ENCODE results near the gene RDH12. TPM values are rescaled to one million over a fixed set of nuclear protein-coding genes. Genes with fewer than 3 reads are reported as not detected.
"Not testable (repeated sequence)": the region's sequence is repeated elsewhere in the genome, so short reads cannot be mapped to it uniquely, and the experiment has no call there.

Gene RDH12
- total RNA-seq: under 0.01 TPM in 1 of 2 replicates, not detected in the other

- not testable (repeated sequence) for DNase-seq (ENCODE audit: low read depth in 2 of 2)
Observed at GRCh38 chr14:67701492-67701891, at the start of gene RDH12. Gene RDH12 (plus strand): TSS chr14:67701886. CDS start chr14:67722643, 20,757 bp downstream.

GRCh38 chr14:67652189-67652588 lies 49.5 kb upstream of the RDH12 start:
- no peak for DNase-seq (ENCODE audit: low read depth in 2 of 2)

GRCh38 chr14:67653651-67654280 lies 47.9 kb upstream of the RDH12 start:
- no peak for DNase-seq (ENCODE audit: low read depth in 2 of 2)

- DNase-seq (ENCODE audit: low read depth in 2 of 2): no peak
Observed at GRCh38 chr14:67663633-67664032, 38.1 kb upstream of the RDH12 start.

- DNase-seq (ENCODE audit: low read depth in 2 of 2): peak in 1 of 2 donors; percentile 7
Observed at GRCh38 chr14:67665868-67666267, 35.8 kb upstream of the RDH12 start.

GRCh38 chr14:67666750-67667449 lies 34.8 kb upstream of the RDH12 start:
- peak; percentile 78 to 85 for DNase-seq (ENCODE audit: low read depth in 2 of 2)

GRCh38 chr14:67668559-67668958 lies 33.1 kb upstream of the RDH12 start:
- no peak for DNase-seq (ENCODE audit: low read depth in 2 of 2)

GRCh38 chr14:67673451-67673850 lies 28.2 kb upstream of the RDH12 start:
- no peak for DNase-seq (ENCODE audit: low read depth in 2 of 2)

- peak; percentile 61 to 66 for DNase-seq (ENCODE audit: low read depth in 2 of 2)
Observed at GRCh38 chr14:67674139-67674479, 27.6 kb upstream of the RDH12 start.

- DNase-seq (ENCODE audit: low read depth in 2 of 2): peak; percentile 80 to 86
Observed at GRCh38 chr14:67674480-67675218, 27.0 kb upstream of the RDH12 start, which contains the start of gene VTI1B. Gene VTI1B (minus strand): TSS chr14:67674632. CDS start chr14:67674489, 143 bp downstream.

GRCh38 chr14:67675219-67675582 lies 26.5 kb upstream of the RDH12 start:
- DNase-seq (ENCODE audit: low read depth in 2 of 2): no peak

GRCh38 chr14:67679006-67679405 lies 22.7 kb upstream of the RDH12 start:
- DNase-seq (ENCODE audit: low read depth in 2 of 2): no peak

- DNase-seq (ENCODE audit: low read depth in 2 of 2): peak in 1 of 2 donors; percentile 89
Observed at GRCh38 chr14:67680121-67680602, 21.5 kb upstream of the RDH12 start.

- no peak for DNase-seq (ENCODE audit: low read depth in 2 of 2)
Observed at GRCh38 chr14:67680941-67681340, 20.7 kb upstream of the RDH12 start.

- DNase-seq (ENCODE audit: low read depth in 2 of 2): no peak
Observed at GRCh38 chr14:67683842-67684241, 17.8 kb upstream of the RDH12 start.

- DNase-seq (ENCODE audit: low read depth in 2 of 2): no peak
Observed at GRCh38 chr14:67690011-67690410, 11.7 kb upstream of the RDH12 start.

GRCh38 chr14:67694791-67695393 lies 6.8 kb upstream of the RDH12 start:
- DNase-seq (ENCODE audit: low read depth in 2 of 2): peak; percentile 88 to 94

- peak; percentile 90 to 91 for DNase-seq (ENCODE audit: low read depth in 2 of 2)
Observed at GRCh38 chr14:67695394-67695949, 6.2 kb upstream of the RDH12 start, which contains the start of gene RDH11. Gene RDH11 (minus strand): TSS chr14:67695764. CDS start chr14:67695703, 61 bp downstream.

- no peak for DNase-seq (ENCODE audit: low read depth in 2 of 2)
Observed at GRCh38 chr14:67697006-67697405, 4.7 kb upstream of the RDH12 start.

GRCh38 chr14:67698179-67698578 lies 3.5 kb upstream of the RDH12 start:
- no peak for DNase-seq (ENCODE audit: low read depth in 2 of 2)

- DNase-seq (ENCODE audit: low read depth in 2 of 2): no peak
Observed at GRCh38 chr14:67703997-67704396, 2.3 kb downstream of the RDH12 start.

Measured in lung microvascular endothelial cell (primary cell).